ENCODE measurements around the gene TXNRD2.
"Not testable (repeated sequence)": the region's sequence is repeated elsewhere in the genome, so short reads cannot be mapped to it uniquely, and the experiment has no call there.

The TXNRD2 gene

DNA sequence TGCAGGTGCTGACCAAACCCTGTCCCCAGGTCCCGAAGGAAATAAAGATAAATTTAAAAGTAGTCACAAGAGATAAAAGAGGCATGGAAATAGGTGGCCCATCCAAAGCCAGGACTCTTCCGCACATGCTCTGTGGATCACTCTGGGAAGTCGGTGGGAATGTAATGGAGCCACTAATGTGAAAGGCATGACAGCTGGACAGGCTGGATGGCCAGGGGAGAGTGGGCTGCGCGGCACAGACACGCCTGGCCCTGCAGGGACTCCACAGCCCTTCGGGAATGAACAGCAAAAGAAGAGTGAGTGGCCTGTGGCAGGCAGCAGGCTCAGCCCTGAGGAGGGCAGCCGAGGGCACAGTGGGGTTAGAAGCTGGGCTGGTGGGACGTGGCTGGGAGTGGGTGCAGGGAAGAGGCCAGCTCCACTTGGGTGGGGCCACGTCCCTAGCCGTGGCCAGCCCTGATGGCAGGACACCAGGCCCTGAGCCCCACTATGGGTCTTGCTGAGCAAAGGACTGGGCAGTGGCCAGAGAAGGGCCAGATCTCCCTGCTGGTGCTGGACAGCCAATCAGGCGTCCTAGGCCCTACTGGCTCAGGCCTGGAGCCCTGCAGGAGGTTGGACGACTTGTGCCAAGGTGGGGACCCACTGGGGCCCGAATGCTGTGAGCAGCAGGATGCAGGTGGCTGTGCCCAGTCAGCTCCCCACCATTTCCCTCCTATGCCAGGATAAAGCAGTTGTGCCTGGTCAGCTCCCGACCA, 55.6 kb downstream of the TXNRD2 start:
- Histone ChIP-seq H3K27me3 (ENCODE audit: control insufficient read depth, insufficient read depth, low read length, poor library complexity, severe bottlenecking) (peaks cover 3% of the 10 kb centered on the region), H3K27ac (ENCODE audit: insufficient read depth, low read depth, low read length, poor library complexity, severe bottlenecking) (no peak overlapping the region), H3K36me3 (ENCODE audit: control insufficient read depth, insufficient read depth, low read length) (no peaks in the 10 kb centered on the region), H3K4me3 (ENCODE audit: insufficient read depth, low read depth, low read length) (no peak overlapping the region), H3K4me1 (ENCODE audit: control insufficient read depth, insufficient read depth, low read length) (peaks cover 23% of the 10 kb centered on the region), H3K9me3 (ENCODE audit: control insufficient read depth, low read length) (no peaks in the 10 kb centered on the region)
- WGBS, 2 experiments: 89 to 91% methylated on average over 15 of the region's 15 CpGs

DNA sequence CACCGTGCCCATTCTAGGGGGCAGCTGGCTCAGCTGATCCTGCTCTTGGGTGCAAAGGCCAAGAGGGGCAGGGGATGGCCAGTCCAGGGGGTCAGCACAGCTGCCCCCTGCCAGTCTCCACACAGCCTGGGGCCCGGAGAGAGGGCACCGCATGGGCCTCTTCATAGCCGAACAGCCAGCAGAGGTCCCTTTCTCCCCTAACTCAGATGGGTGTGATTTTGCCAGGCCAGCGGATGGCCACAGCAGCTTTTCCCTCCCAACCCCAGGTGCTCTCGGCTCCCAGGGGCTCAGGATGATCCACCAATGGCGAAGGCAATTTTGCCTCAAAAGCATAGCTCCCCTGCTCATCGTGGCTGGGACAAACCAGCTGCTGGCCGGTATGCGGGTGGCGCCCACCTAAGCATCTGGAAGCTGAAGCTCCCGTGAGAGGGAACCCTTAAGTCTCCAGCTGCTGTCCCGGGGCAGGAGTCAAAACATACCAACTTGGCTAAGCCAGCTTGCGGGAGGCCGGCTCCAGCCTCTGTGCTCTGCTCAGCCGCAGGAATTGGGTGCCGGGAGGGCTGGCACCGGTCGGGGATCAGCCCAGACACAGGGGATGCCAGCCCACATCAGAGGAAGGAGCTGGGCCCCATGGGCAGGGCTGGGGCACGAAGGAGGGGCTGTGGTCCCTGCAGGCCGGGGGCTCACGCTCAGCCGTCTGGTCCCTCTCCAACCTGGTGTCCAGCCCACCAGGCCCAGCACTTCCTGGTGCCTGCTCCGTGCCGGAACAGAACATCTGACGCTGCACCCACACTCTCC, 56.5 kb downstream of the TXNRD2 start:
- no peak overlapping the region for H3K4me3 ChIP-seq (ENCODE audit: insufficient read depth, low read depth, low read length)
- H3K4me1 ChIP-seq (ENCODE audit: control insufficient read depth, insufficient read depth, low read length): peaks cover 29% of the 10 kb centered on the region
- 93% methylated on average over 26 of the region's 26 CpGs for WGBS, 2 experiments
- no peaks in the 10 kb centered on the region for H3K9me3 ChIP-seq (ENCODE audit: control insufficient read depth, low read length)
- H3K27me3 ChIP-seq (ENCODE audit: control insufficient read depth, insufficient read depth, low read length, poor library complexity, severe bottlenecking): no peaks in the 10 kb centered on the region
- H3K27ac ChIP-seq (ENCODE audit: insufficient read depth, low read depth, low read length, poor library complexity, severe bottlenecking): no peak overlapping the region
- H3K36me3 ChIP-seq (ENCODE audit: control insufficient read depth, insufficient read depth, low read length): no peaks in the 10 kb centered on the region

- no peaks in the 10 kb centered on the region for H3K9me3 ChIP-seq (ENCODE audit: control insufficient read depth, low read length)
- H3K4me1 ChIP-seq (ENCODE audit: control insufficient read depth, insufficient read depth, low read length): peaks cover 35% of the 10 kb centered on the region
- H3K27ac ChIP-seq (ENCODE audit: insufficient read depth, low read depth, low read length, poor library complexity, severe bottlenecking): no peak overlapping the region
- no peaks in the 10 kb centered on the region for H3K27me3 ChIP-seq (ENCODE audit: control insufficient read depth, insufficient read depth, low read length, poor library complexity, severe bottlenecking)
- no peaks in the 10 kb centered on the region for H3K36me3 ChIP-seq (ENCODE audit: control insufficient read depth, insufficient read depth, low read length)
- 95% methylated on average over 15 of the region's 15 CpGs for WGBS, 2 experiments
- no peak overlapping the region for H3K4me3 ChIP-seq (ENCODE audit: insufficient read depth, low read depth, low read length)
Observed at GRCh38 chr22:19884161-19884953, 57.3 kb downstream of the TXNRD2 start.

- not testable (repeated sequence) for H3K9me3 ChIP-seq (ENCODE audit: control insufficient read depth, low read length); H3K27ac ChIP-seq (ENCODE audit: insufficient read depth, low read depth, low read length, poor library complexity, severe bottlenecking); H3K4me3 ChIP-seq (ENCODE audit: insufficient read depth, low read depth, low read length); H3K27me3 ChIP-seq (ENCODE audit: control insufficient read depth, insufficient read depth, low read length, poor library complexity, severe bottlenecking); H3K36me3 ChIP-seq (ENCODE audit: control insufficient read depth, insufficient read depth, low read length)
- peaks cover 37% of the 10 kb centered on the region for H3K4me1 ChIP-seq (ENCODE audit: control insufficient read depth, insufficient read depth, low read length)
- 91 to 93% methylated on average over 8 of the region's 8 CpGs for WGBS, 2 experiments
Observed at GRCh38 chr22:19883446-19883845, 58.2 kb downstream of the TXNRD2 start.

- Histone ChIP-seq H3K4me1 (ENCODE audit: control insufficient read depth, insufficient read depth, low read length) (peaks cover 43% of the 10 kb centered on the region), H3K9me3 (ENCODE audit: control insufficient read depth, low read length) (no peaks in the 10 kb centered on the region), H3K4me3 (ENCODE audit: insufficient read depth, low read depth, low read length) (no peak overlapping the region), H3K36me3 (ENCODE audit: control insufficient read depth, insufficient read depth, low read length) (no peaks in the 10 kb centered on the region), H3K27me3 (ENCODE audit: control insufficient read depth, insufficient read depth, low read length, poor library complexity, severe bottlenecking) (no peaks in the 10 kb centered on the region), H3K27ac (ENCODE audit: insufficient read depth, low read depth, low read length, poor library complexity, severe bottlenecking) (no peak overlapping the region)
- 90 to 91% methylated on average over 26 of the region's 26 CpGs for WGBS, 2 experiments
Observed at GRCh38 chr22:19882446-19883381, 58.9 kb downstream of the TXNRD2 start.

DNA sequence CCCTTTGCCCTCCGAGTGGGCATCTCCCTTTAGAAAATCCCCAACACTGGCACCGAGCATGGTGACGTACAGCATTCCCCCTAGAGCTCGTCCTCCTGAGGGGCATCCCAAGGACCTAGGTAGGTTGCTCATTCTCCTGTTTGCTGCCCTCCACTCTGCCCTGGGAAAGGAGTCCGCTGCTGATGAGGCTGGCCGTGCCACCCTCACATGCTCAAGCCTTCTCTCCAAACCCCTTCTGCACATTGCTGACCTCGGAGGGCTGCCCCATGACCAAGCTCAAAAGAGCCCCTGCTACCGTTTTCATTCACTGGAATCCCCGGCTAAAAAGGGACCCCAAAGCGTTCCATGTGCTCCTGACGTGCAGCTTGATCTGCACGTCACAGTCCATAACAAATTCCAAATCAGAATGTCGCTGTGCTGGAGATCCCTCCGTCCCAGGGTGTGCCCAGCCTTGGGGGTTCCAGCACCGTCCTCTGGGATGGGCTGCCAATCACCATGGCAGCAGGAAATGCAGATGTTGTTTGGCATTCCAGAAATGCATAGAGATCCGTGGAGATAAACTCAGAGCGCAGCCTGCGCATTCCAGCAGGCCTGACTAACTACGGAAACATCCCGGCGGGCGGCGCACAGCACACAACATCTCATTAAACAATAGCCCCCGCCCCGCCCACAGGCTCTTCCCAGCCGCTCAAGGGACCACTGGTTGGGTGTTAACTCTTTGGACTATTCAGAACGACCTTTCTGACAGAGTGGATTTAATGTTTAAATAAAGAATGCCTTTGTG, 60.6 kb downstream of the TXNRD2 start:
- no peaks in the 10 kb centered on the region for H3K27me3 ChIP-seq (ENCODE audit: control insufficient read depth, insufficient read depth, low read length, poor library complexity, severe bottlenecking)
- peaks cover 43% of the 10 kb centered on the region for H3K4me1 ChIP-seq (ENCODE audit: control insufficient read depth, insufficient read depth, low read length)
- 23 to 25% methylated on average over 27 of the region's 27 CpGs for WGBS, 2 experiments
- no peaks in the 10 kb centered on the region for H3K36me3 ChIP-seq (ENCODE audit: control insufficient read depth, insufficient read depth, low read length)
- H3K9me3 ChIP-seq (ENCODE audit: control insufficient read depth, low read length): no peaks in the 10 kb centered on the region
- H3K4me3 ChIP-seq (ENCODE audit: insufficient read depth, low read depth, low read length): no peak overlapping the region
- H3K27ac ChIP-seq (ENCODE audit: insufficient read depth, low read depth, low read length, poor library complexity, severe bottlenecking): peak overlapping the region; percentile 92

GRCh38 chr22:19879992-19880785, 61.4 kb downstream of the TXNRD2 start:
- Histone ChIP-seq H3K27ac (ENCODE audit: insufficient read depth, low read depth, low read length, poor library complexity, severe bottlenecking) (peak overlapping the region; percentile 86), H3K4me1 (ENCODE audit: control insufficient read depth, insufficient read depth, low read length) (peaks cover 46% of the 10 kb centered on the region)

GRCh38 chr22:19879643-19879991, 62.0 kb downstream of the TXNRD2 start:
- Histone ChIP-seq H3K4me3 (ENCODE audit: insufficient read depth, low read depth, low read length) (no peak overlapping the region), H3K4me1 (ENCODE audit: control insufficient read depth, insufficient read depth, low read length) (peaks cover 52% of the 10 kb centered on the region)
- WGBS, 2 experiments: 79 to 84% methylated on average over 4 of the region's 4 CpGs

More at GRCh38 chr22:19879992-19880785, 61.4 kb downstream of the TXNRD2 start:
- no peaks in the 10 kb centered on the region for H3K36me3 ChIP-seq (ENCODE audit: control insufficient read depth, insufficient read depth, low read length)
- peak overlapping the region; percentile 6 for H3K4me3 ChIP-seq (ENCODE audit: insufficient read depth, low read depth, low read length)
- no peaks in the 10 kb centered on the region for H3K9me3 ChIP-seq (ENCODE audit: control insufficient read depth, low read length)
- no peaks in the 10 kb centered on the region for H3K27me3 ChIP-seq (ENCODE audit: control insufficient read depth, insufficient read depth, low read length, poor library complexity, severe bottlenecking)
- 90 to 91% methylated on average over 34 of the region's 34 CpGs for WGBS, 2 experiments

More at GRCh38 chr22:19879643-19879991, 62.0 kb downstream of the TXNRD2 start:
- Histone ChIP-seq H3K27ac (ENCODE audit: insufficient read depth, low read depth, low read length, poor library complexity, severe bottlenecking) (no peak overlapping the region), H3K9me3 (ENCODE audit: control insufficient read depth, low read length) (no peaks in the 10 kb centered on the region), H3K36me3 (ENCODE audit: control insufficient read depth, insufficient read depth, low read length) (no peaks in the 10 kb centered on the region), H3K27me3 (ENCODE audit: control insufficient read depth, insufficient read depth, low read length, poor library complexity, severe bottlenecking) (no peaks in the 10 kb centered on the region)
